Thyroid gland (tissue), 4 donors: ENCODE results near the gene DPH7.

Experiments used
- POLR2A ChIP-seq, 2 donors: fragments of 450-650 bp; IDR thresholded peaks; one replicate each; pipeline ENCODE4 v1.6.1; 2017; ENCODE audit warnings: antibody characterized with exemption in 2 of 2, mild to moderate bottlenecking in 2 of 2, moderate library complexity in 1 of 2
- TF ChIP-seq, protein P1 (sequence below), 6 experiments: fragments of 200-600 bp in 3 of 6; fragments of 450-650 bp in 3 of 6; sonication (generic) in 3 of 6; IDR thresholded peaks; one replicate each; pipeline ENCODE4 v1.5.1; 2016 to 2019; ENCODE audit warnings: antibody characterized with exemption in 6 of 6, mild to moderate bottlenecking in 2 of 6, inconsistent platforms in 1 of 6, moderate library complexity in 1 of 6

DNA sequence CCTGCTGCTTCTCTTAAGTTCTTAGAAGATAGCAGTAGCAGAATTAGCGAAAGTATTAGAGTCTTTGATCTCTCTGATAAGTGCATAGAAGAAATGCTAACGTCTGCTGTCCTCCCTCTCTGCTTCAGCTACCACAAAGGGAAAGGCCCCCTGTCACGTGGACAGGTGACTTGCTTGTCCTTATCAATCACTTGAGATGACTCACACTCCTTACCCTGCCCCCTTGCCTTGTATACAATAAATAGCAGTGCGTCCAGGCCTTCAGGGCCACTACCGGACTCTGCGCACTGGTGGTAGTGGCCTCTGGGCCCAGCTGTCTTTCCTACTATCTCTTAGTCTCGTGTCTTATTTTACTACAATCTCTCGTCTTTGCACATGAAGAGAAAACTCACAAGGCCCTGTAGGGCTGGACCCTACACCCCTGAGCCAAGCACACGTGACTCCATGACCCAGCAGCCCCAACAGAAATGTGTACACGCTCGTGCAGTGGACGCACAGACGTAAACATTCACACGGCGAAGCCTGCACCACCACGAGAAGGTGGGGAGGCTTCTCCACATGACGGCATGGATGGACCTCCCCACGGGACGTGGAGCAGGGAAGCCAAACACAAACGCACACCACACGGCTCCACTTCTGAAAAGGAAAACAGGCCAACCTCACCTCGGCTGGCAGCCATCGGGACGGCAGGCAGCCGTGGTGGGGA, 66.8 kb downstream of the DPH7 start:
- TF ChIP-seq, protein P1, sequence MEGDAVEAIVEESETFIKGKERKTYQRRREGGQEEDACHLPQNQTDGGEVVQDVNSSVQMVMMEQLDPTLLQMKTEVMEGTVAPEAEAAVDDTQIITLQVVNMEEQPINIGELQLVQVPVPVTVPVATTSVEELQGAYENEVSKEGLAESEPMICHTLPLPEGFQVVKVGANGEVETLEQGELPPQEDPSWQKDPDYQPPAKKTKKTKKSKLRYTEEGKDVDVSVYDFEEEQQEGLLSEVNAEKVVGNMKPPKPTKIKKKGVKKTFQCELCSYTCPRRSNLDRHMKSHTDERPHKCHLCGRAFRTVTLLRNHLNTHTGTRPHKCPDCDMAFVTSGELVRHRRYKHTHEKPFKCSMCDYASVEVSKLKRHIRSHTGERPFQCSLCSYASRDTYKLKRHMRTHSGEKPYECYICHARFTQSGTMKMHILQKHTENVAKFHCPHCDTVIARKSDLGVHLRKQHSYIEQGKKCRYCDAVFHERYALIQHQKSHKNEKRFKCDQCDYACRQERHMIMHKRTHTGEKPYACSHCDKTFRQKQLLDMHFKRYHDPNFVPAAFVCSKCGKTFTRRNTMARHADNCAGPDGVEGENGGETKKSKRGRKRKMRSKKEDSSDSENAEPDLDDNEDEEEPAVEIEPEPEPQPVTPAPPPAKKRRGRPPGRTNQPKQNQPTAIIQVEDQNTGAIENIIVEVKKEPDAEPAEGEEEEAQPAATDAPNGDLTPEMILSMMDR (IDR thresholded peaks at IDR 0.05), result no peak
- TF ChIP-seq POLR2A (IDR thresholded peaks at IDR 0.05), result no peak
